Lung microvascular endothelial cell (primary cell): ENCODE data around the gene SLC45A1. TPM values are rescaled to one million over a fixed set of nuclear protein-coding genes. Genes with fewer than 3 reads are reported as not detected.
A peak's percentile ranks its signal among the peaks of the same experiment; 100 is the strongest.

ENCODE experiments used
- DNase-seq, 2 donors: peaks; one replicate each; pipeline versions ENCODE4 v3.0.0 to v3.0.0-alpha.2; 2010; ENCODE audit warnings: low read depth in 2 of 2
- total RNA-seq: library from RNA; depleted of rRNA; stranded (reverse); fragments of >200 nt; gene quantifications from 2 replicates; pipeline ENCODE4 v1.2.1, GENCODE V29; 2014

The SLC45A1 gene
- total RNA-seq, 1 donor from 2014 or later: 1.2 TPM

DNA sequence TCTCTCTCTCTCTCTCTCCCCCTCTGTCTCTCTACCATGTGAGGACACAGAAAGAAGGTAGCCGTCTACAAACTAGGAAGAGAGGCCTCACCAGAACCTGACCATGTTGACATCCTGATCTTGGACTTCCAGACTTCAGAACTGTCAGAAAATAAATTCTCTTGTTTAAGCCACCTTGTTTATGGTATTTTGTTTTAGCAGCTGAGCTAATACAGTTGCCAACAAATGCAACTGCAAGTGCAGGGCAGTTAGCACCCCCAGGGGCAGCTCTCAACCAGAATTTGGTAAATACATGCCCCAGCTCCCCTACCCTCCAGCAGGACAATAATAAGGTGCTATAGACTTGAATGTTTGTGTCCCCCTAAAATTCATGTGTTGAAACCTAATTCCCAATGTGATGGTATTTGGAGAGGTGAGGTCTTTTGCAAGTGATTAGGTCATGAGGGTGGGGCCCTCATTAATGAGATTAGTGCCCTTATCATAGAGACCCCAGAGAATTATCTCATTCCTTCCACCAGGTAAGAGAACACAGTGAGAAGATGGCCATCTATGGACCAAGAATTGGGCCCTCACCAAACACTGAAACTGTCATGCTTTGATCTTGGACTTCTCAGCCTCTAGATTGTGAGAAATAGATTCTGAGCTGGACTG lies 6.7 kb upstream of the SLC45A1 start:
- DNase-seq: no peak

DNA sequence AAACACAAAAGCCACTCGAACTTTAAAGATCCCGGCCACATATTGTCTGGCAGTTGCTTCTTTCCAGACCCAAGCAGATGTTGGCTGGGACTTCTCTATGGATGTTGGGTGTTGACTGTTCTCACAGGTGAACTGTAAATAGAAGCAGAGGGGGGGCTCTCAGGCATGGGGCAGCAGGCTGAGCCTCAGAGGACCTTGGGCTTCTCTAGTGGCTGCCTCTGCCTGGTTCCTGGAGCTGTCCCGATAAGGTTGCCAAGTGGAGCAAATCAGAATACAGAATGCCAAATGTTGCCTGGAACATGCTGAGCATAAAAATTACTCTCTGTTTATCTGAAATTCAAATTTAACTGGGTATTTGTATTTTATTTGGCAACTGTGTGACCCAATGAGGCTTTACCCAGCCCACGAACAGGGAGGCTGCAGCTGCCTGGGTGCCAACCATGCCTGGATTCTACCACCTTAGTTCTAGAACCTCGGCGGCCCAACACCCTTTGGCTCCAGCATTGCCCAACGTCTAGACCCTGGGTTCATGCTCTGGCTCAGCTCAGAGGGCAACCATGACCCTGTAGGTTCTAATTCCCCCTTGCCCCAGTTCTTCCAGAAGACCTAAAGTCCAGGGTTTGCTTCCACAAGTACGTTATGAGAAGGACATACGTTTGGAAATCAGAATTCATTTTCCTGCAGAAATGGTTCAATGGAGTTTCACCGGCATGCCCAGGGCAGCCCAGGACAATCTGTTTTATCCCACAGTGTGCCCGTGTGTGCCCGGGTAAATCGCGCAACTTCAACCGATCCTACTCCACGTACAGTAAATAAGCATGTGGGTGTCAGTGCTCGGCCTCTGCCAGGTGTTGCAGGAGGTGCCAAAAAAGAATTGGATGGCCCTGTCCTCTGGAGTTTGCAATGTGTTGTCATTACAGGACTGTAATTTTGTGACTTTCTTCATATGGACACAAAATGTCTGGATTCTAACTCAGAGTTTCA lies 5.4 kb upstream of the SLC45A1 start:
- no peak for DNase-seq

DNA sequence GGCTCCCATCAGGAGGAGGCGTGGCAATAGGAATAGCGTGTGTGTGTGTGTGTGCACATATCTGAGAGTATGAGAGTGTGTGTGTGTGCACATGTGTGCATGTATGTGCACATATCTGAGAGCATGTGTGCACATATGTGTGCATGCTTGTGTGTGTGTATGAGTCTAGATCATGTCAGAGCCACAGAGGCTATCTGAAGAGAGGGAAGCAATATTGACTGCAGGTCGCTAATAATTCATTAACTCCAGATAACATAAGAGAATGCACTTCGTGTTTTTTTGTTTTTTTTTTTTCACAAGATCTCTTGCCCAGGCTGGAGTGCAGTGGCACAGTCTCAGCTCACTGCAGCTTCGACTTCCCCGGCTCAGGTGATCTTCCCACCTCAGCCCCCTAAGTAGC lies 4.7 kb upstream of the SLC45A1 start:
- DNase-seq: no peak

DNA sequence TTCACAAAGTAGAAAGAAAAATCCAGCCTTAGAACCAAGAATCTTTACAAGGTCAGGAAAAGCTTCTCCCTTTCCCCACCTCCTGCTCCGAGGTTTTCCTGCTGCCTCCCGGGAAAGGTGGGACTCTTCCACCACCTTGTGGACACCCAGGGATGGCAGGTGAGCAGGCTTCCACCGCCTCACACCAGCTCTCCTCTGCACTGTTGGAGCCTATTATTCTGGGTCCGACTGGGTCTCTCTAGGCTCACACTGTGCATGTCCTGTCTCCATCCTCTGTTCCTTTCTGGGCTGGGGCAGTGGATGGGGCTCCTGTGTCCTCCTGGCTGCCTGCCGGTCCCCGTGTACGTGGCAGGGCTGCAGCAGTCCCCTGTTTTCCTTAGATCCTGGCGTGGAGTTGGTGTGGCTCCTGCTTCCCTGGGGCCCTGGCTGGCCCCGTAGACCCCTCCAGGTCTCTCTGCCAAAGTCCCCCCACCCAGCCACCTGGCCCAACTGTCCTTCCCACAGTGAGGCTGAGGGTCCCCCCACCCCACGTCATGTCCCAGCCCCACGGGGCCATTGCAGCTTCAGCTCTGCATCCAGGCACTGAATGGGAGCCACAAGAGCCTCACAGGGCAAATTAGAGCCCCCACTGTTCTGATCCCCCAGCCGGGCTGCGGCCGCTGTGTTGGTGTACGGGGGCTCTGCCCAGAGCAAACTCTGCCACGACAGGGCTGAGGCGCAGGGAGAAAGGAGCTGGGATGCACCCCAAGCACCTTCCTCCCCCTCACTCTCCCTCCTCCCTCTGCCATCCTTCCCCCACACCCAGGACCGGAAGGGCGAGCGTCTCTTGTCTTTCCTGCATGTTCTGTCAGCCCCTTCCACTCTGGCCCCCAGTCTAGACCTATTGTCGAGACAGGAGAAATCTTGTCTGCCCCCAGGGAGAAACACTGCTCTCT lies 3.3 kb upstream of the SLC45A1 start:
- DNase-seq: peak; percentile 82 to 83

DNA sequence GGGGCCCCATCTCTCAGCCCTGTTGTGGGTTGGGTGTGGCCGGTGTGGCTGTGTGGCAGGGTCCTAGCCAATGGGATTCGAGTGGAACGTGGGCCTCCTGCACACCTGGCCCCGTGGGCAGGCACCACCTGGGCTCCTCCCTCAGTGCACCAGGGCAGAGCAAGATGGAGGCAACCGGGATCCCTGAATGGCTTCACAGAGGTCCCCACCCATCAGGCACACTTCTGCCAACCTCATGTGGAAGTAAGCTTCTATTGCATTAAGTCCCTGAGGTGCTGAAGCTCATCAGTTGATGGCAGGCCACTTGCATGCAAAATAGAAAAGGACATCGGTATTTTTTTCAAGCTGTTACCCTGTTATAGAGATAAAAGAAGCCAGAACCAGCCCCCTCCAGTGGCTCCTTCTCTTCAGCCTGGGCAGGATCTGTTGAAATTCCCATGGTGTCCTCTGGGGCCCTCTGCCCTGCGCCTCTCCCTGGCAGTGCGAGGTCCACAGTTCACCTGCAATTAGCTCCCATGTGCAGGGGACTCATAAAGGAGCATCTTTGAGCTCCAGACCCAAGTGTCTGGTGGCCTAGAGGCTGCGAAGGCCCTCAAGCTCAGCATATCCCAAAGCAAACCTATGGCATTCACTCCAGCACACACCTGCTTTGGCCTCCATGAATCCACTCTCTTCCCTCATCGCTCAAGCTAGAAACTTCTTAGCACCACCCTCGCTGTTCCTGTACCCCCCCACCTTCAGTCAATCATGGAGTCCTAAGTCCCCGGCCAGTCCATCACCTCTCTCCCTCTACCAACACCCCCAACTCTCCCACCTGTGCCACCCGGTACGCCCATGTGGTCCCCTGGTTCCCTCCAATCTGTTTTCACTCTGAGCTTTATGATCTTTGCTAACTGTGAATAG lies 2.1 kb upstream of the SLC45A1 start:
- DNase-seq: no peak

DNA sequence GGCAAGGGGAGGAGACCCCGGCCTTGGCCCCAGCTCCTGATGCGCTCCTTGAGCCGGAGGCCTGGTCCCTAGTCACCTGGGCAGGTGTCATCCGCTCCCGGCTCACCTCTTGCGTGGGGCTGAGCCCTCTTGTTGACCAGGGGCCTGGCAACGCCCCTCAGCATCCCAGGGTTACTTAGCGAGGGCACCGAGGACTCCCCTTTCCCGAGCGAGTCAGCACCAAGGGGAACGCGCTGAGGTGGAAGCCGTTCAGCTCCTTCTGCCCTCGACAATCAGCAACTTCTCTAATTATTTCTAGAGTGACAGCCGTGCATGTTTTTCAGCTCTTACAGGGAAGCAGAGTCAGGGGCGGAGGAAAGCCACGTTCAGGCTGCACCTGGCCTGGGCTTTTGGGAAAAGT lies 522 bp downstream of the SLC45A1 start:
- no peak for DNase-seq

DNA sequence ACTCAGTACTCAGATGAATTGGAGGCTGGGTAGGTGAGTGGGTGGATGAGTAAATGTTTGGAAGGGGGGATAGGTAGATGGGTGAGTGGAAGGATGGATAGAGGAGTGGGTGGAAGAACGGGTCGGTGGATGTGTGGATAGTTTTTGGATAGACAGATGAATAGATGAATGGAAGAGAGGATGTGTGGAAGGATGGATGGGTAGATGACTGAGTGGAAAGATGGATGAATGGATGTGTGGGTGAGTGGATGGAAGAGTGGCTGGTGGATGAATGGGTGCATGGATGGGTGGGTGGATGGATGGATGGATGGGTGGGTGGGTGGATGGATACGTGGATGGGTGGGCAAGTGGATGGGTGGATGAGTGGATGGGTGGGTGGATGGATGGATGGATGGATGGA lies 3.7 kb downstream of the SLC45A1 start:
- no peak for DNase-seq

DNA sequence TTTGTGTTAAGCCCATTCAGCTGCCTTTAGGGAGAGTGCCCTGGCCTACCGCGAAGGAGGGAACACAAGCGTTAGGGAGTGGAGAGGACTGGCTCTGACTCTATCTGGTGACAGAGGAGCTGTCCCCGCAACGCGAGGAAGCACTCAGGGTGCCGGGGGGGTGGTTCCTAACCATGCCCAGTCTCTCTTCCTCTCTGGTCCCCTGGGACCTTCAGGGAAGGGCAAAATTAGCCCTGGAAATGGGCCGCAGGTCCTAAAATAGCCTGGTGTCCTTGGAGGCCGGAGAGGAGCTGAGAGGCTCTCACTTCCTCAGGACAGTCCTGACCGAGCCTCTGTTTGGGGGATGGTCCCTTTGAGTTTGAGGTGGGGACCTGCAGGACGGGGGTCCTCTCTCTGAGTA lies 5.8 kb downstream of the SLC45A1 start:
- DNase-seq: no peak

DNA sequence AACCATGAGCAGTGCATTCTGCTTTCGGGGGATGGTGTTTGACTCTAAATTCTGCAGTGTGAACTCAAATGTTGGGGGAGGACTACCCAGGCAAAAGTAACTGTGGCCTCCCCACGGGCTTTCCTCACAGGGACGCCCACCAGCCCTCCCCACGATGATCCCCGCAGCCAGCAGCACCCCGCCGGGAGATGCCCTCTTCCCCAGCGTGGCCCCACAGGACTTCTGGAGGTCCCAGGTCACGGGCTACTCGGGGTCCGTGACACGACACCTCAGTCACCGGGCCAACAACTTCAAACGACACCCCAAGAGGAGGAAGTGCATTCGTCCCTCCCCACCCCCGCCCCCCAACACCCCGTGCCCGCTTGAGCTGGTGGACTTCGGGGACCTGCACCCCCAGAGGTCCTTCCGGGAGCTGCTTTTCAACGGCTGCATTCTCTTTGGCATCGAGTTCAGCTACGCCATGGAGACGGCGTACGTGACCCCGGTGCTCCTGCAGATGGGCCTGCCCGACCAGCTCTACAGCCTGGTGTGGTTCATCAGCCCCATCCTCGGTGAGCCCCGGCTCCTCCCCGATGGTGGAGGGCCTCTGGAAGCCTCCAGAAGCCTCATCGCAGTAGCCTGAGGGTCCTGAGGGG lies 6.4 kb downstream of the SLC45A1 start:
- no peak for DNase-seq

DNA sequence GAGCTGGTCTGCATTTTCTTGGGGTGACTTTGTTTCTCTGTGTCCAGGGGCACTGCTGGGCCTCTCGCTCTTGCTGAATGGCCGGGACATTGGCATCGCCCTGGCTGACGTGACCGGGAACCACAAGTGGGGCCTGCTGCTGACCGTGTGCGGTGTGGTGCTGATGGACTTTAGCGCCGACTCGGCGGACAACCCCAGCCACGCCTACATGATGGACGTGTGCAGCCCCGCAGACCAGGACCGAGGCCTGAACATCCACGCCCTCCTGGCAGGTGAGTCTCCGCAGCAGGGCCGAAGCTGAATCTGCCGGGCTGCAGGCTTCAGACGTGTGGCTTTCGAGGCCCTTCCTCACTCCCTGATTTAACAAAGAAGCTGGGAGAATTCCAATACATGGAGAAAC lies 7.9 kb downstream of the SLC45A1 start:
- no peak for DNase-seq

DNA sequence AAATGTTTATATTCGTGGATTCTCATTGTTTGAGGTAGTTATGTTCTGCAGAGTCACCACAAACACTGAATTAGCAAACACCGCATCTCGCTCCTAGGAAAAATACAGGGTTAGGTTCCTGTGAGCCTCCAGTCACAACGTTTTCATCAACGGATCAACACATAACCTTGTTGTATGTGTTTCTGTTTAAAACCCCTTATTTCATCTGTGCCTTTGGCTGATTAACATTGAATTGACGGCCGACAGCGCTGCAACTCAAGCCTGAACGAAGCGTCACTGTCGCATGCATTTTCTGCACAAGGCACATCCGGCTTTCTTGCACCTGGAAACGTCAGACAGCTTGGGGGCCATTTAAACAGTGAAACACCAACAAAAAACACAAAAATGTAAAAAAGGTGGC lies 8.4 kb downstream of the SLC45A1 start:
- DNase-seq: no peak

DNA sequence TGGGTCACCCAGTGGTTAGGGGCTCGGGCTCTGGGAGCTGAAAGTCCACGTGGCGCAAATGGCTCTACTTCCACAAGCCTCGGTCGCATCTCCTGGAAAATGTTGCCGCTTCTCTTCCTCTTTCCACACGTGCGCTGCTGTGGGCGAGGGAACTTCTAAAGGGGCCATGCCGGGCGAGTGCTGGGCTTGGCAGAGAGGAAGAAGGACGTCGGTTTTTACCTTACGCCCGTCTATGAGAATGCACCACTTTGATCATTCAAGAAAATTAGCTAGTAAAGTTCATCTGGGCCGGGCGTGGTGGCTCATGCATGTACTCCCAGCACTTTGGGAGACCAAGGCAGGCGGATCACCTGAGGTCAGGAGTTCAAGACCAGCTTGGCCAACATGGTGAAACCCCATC lies 10.4 kb downstream of the SLC45A1 start:
- DNase-seq: no peak

DNA sequence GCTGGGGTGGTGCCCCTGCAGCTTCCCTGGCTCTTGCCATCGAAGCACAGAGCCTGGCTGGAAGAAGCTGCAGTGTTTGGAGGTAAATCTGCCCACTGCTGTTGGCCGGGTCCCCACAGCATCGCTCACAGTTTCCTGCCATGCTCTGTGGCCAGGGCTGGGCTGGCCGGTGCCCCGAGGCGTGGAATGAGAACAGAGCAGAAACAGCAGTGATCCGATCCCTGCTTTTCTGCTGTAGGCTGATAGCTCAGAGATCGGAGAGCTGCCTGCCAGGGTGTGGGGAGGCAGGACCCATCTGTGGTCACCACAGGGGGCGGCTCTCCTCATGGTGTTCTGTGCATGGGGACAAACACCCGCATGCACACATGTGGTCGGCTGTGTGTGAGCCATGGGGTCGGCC lies 11.5 kb downstream of the SLC45A1 start:
- DNase-seq: peak in 1 of 2 donors; percentile 59

DNA sequence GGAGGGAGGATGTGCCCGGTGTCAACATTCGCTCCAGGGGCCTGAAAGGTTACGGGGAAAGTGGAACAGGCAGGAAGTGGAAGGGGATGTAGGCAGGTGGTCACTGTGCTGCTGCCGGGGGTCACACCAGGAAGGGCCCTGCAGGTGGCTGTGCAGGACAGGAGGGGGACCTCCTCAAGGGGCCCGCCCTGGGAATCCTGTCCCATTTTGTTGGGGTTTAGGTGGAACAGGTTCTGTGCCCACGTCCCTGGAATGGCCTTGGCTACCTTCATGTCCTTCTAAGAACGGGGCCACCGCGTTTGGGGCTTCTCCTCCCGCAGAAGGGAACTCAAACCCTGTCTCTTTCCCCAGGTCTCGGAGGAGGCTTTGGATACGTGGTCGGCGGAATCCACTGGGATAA lies 11.9 kb downstream of the SLC45A1 start:
- DNase-seq: no peak

DNA sequence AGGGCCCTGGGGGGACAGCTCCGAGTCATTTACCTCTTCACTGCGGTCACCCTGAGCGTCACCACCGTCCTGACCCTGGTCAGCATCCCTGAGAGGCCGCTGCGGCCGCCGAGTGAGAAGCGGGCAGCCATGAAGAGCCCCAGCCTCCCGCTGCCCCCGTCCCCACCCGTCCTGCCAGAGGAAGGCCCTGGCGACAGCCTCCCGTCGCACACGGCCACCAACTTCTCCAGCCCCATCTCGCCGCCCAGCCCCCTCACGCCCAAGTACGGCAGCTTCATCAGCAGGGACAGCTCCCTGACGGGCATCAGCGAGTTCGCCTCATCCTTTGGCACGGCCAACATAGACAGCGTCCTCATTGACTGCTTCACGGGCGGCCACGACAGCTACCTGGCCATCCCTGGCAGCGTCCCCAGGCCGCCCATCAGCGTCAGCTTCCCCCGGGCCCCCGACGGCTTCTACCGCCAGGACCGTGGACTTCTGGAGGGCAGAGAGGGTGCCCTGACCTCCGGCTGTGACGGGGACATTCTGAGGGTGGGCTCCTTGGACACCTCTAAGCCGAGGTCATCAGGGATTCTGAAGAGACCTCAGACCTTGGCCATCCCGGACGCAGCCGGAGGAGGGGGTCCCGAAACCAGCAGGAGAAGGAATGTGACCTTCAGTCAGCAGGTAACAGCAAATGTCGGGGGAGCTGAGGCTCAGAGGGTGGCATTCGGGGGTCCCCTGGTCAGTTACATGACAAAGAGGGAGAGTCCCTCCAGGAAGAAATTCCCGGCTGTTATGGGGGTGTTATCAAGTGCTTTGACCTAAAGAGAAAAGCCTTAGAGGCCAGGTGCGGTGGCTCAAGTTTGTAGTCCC lies 12.6 kb downstream of the SLC45A1 start:
- no peak for DNase-seq

DNA sequence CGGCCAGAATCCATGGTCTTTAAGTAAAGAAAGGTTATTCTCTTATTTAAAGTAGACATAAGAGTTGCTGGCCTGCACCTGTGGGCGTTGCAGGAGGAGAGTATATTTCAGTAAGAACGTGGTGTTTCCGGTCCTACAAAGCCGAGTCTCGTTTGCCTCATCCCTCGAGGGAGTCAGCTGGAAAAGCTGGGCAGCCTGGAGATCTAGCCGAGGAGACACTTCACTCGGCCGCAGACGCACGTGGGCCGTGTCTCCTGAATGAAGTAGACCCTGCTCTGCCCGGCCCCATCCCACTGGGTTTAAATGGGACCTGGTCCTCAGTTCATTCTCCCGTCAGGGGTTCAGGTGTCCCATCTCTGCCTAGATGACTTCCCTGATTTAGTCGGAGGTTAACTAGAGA lies 14.9 kb downstream of the SLC45A1 start:
- no peak for DNase-seq

DNA sequence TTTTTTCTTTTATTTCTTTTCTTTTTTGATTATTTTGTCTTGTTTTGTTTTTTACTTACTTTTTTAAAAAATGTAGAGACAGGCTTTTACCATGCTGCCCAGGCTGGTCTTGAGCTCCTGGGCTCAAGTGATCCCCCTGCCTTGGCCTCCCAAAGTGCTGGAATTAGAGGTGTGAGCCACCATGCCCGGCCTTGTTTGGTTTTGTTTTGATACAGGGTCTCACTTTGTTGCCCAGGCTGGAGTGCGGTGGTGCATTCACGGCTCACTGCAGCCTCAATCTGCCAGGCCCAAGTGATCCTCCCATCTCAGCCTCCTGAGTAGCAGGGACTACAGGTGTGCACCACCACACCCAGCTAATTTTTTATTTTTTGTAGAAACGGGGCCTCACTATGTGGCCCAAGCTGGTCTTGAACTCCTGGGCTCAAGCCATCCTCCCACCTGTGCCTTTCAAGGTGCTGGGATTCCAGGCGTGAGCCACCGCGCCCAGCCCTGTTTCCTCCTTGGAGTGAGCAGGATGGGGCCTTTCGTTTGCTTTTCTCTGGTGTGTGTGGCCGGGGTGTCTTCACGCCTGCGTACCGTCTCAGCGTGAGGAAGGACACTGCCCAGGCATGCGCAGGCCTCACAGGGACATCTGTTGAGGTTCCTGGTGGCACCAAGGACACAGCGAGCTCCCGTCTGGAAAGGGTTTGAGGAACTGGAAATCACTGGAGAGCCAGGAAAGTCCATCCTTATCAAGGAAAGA lies 15.5 kb downstream of the SLC45A1 start:
- no peak for DNase-seq

DNA sequence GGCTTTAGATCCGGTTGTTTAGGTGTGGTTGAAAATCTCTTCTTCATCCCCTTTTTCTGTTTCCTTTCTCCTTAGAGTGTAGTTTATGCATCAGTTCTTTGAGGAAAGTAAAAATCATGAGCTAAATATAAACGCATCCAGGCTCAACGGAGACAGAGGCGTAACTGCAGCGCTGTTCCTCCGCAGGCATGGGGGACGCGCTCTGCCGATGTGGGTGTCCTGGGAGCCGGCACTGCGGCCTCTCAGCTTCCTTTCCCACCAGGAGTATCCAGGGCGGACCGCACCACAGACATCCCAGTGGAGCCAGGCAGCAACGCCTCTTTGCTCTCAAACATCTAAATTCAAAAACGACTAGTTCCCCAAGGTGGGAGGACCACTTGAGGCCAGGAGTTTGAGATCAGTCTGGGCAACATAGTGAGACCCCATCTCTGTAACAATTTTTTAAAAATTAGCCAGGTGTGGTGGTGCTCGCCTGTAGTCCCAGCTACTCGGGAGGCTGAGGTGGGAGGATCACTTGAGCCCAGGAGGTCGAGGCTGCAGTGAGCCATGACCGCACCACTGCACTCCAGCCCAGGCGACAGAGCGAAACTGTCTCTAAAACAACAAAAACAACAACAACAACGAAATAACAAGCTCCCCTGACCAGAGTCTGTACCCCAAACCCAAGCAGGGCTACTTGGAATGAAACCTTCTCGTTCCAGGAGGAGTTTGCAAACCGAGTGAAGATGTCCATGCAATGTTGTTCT lies 16.4 kb downstream of the SLC45A1 start:
- DNase-seq: no peak
